Calu3 (cell line): ENCODE results near the gene BMPER. TPM values are rescaled to one million over a fixed set of nuclear protein-coding genes. Genes with fewer than 3 reads are reported as not detected.

Experiments used
- BruUV-seq: library from RNA; stranded (reverse); fragments of 400-500 nt; replicated peaks from 2 replicates; lab custom pipeline; 2021; lab: Mats Ljungman, UMichigan
- CTCF ChIA-PET: fragments of 300-600 bp; sonication (Branson Sonifier 250); formaldehyde crosslinking; loops from one replicate; lab custom pipeline; 2022; ENCODE audit warnings: antibody characterized with exemption; lab: Charles Lee
- DNase-seq: peaks from one replicate; pipeline ENCODE4 v3.0.0; 2022
- H3K27ac Mint-ChIP-seq: one replicate; pipeline ENCODE4 v1.8.0; 2022; ENCODE audit warnings: mixed read lengths; ENCODE audit not compliant: unreplicated experiment
- H3K27me3 Mint-ChIP-seq: one replicate; pipeline ENCODE4 v1.8.0; 2022; ENCODE audit warnings: mixed read lengths; ENCODE audit not compliant: unreplicated experiment
- H3K36me3 Mint-ChIP-seq: one replicate; pipeline ENCODE4 v1.8.0; 2022; ENCODE audit warnings: mild to moderate bottlenecking, moderate library complexity, mixed read lengths; ENCODE audit not compliant: insufficient read depth, unreplicated experiment
- H3K4me1 Mint-ChIP-seq: one replicate; pipeline ENCODE4 v1.8.0; 2022; ENCODE audit warnings: mild to moderate bottlenecking, low read depth, mixed read lengths; ENCODE audit not compliant: unreplicated experiment
- H3K4me3 Mint-ChIP-seq: one replicate; pipeline ENCODE4 v1.8.0; 2022; ENCODE audit warnings: mild to moderate bottlenecking, low read depth, moderate library complexity, mixed read lengths; ENCODE audit not compliant: unreplicated experiment
- H3K9me3 Mint-ChIP-seq: one replicate; pipeline ENCODE4 v1.8.0; 2022; ENCODE audit warnings: low read depth, mixed read lengths; ENCODE audit not compliant: unreplicated experiment
- CTCF ChIP-seq: fragments of 200-600 bp; IDR thresholded peaks from one replicate; pipeline ENCODE4 v1.8.0; 2022; ENCODE audit warnings: antibody characterized with exemption; ENCODE audit not compliant: unreplicated experiment
- intact Hi-C: fragments of 100-400 bp; cut with micrococcal nuclease; formaldehyde crosslinking; loops from one replicate; pipeline ENCODE4 v1.10.0; 2022; ENCODE audit not compliant: unreplicated experiment
- total RNA-seq: library from RNA; stranded (reverse); gene quantifications from 2 replicates; pipeline ENCODE4 v1.2.3, GENCODE V29; 2022

The BMPER gene
- total RNA-seq, 1 experiment from 2014 or later, result not detected

GRCh38 chr7:33909755-33910154, 4.4 kb downstream of the BMPER start:
- no peak overlapping the region for H3K4me3 Mint-ChIP-seq
- H3K36me3 Mint-ChIP-seq, result peaks cover 3% of the 10 kb centered on the region
- no peaks in the 10 kb centered on the region for H3K9me3 Mint-ChIP-seq
- no peak for TF ChIP-seq CTCF
- CTCF ChIA-PET, result interaction anchor here (0.6 to 1.1 kb wide), 2 partner anchors 23 to 73 kb away, joined by 3 to 4 read pairs; no protein-coding TSS in a partner anchor
- H3K27me3 Mint-ChIP-seq, result peaks cover 86% of the 10 kb centered on the region
- no peaks in the 10 kb centered on the region for H3K4me1 Mint-ChIP-seq
- intact Hi-C loops, result no loop called here
- DNase-seq, result no peak
- no TSS peak for BruUV-seq
- H3K27ac Mint-ChIP-seq, result no peak overlapping the region

GRCh38 chr7:33910756-33911155, 5.4 kb downstream of the BMPER start:
- no peak for TF ChIP-seq CTCF
- CTCF ChIA-PET, result no interaction called here
- H3K27me3 Mint-ChIP-seq, result peaks cover 81% of the 10 kb centered on the region
- H3K4me3 Mint-ChIP-seq, result no peak overlapping the region
- no TSS peak for BruUV-seq
- H3K9me3 Mint-ChIP-seq, result no peaks in the 10 kb centered on the region
- H3K27ac Mint-ChIP-seq, result no peak overlapping the region
- intact Hi-C loops, result no loop called here
- no peak for DNase-seq
- no peaks in the 10 kb centered on the region for H3K4me1 Mint-ChIP-seq
- no peaks in the 10 kb centered on the region for H3K36me3 Mint-ChIP-seq

- CTCF ChIA-PET, result no interaction called here
- no peak overlapping the region for H3K27ac Mint-ChIP-seq
- no peaks in the 10 kb centered on the region for H3K36me3 Mint-ChIP-seq
- intact Hi-C loops, result no loop called here
- DNase-seq, result no peak
- no peaks in the 10 kb centered on the region for H3K9me3 Mint-ChIP-seq
- H3K27me3 Mint-ChIP-seq, result peaks cover 65% of the 10 kb centered on the region
- no TSS peak for BruUV-seq
- no peaks in the 10 kb centered on the region for H3K4me1 Mint-ChIP-seq
- TF ChIP-seq CTCF, result no peak
- H3K4me3 Mint-ChIP-seq, result no peak overlapping the region
These were observed 11.2 kb downstream of the BMPER start for GRCh38 chr7:33916357-33917081.

- DNase-seq, result no peak
- Mint-ChIP-seq H3K4me1 (no peaks in the 10 kb centered on the region), H3K4me3 (no peak overlapping the region), H3K27ac (no peak overlapping the region), H3K36me3 (no peaks in the 10 kb centered on the region), H3K9me3 (no peaks in the 10 kb centered on the region), H3K27me3 (peaks cover 65% of the 10 kb centered on the region)
- CTCF ChIA-PET, result no interaction called here
- BruUV-seq, result no TSS peak
- TF ChIP-seq CTCF, result no peak
- intact Hi-C loops, result no loop called here
These were observed 12.3 kb downstream of the BMPER start for GRCh38 chr7:33917661-33918060.
